ENCODE measurements around the gene SPRED2.

GRCh38 chr2:65363879-65364666 lies 68.3 kb downstream of the SPRED2 start:
- TF ChIP-seq, protein P1, sequence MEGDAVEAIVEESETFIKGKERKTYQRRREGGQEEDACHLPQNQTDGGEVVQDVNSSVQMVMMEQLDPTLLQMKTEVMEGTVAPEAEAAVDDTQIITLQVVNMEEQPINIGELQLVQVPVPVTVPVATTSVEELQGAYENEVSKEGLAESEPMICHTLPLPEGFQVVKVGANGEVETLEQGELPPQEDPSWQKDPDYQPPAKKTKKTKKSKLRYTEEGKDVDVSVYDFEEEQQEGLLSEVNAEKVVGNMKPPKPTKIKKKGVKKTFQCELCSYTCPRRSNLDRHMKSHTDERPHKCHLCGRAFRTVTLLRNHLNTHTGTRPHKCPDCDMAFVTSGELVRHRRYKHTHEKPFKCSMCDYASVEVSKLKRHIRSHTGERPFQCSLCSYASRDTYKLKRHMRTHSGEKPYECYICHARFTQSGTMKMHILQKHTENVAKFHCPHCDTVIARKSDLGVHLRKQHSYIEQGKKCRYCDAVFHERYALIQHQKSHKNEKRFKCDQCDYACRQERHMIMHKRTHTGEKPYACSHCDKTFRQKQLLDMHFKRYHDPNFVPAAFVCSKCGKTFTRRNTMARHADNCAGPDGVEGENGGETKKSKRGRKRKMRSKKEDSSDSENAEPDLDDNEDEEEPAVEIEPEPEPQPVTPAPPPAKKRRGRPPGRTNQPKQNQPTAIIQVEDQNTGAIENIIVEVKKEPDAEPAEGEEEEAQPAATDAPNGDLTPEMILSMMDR (IDR thresholded peaks at IDR 0.05): peak in 1 of 5 experiments; percentile 15
- TF ChIP-seq POLR2A (IDR thresholded peaks at IDR 0.05) (no peak), POLR2AphosphoS5 (IDR thresholded peaks at IDR 0.05) (no peak), EP300 (IDR thresholded peaks at IDR 0.05; ENCODE audit: low read depth) (no peak)
